NCI-H2171 (cell line): ENCODE measurements around the gene PRR7.
A peak's percentile ranks its signal among the peaks of the same experiment; 100 is the strongest.

ENCODE experiments used
- DNase-seq: peaks from one replicate; lab custom pipeline; 2025; lab: John Stamatoyannopoulos, UW

Gene PRR7

GRCh38 chr5:177469750-177470525 lies 23.3 kb downstream of the PRR7 start:
- DNase-seq = no peak

GRCh38 chr5:177470759-177471536 lies 24.3 kb downstream of the PRR7 start:
- no peak for DNase-seq

GRCh38 chr5:177471610-177472356 lies 25.2 kb downstream of the PRR7 start:
- no peak for DNase-seq

GRCh38 chr5:177472460-177473442 lies 26.1 kb downstream of the PRR7 start:
- DNase-seq = peak; percentile 27

- DNase-seq = peak; percentile 30
Observed at GRCh38 chr5:177473443-177474001, 26.9 kb downstream of the PRR7 start, which contains the start of gene DBN1. TSS of gene DBN1 (minus strand) at chr5:177473634. CDS start at chr5:177473521, 113 bp downstream.

- DNase-seq = no peak
Observed at GRCh38 chr5:177474002-177474476, 27.4 kb downstream of the PRR7 start.

- DNase-seq = no peak
Observed at GRCh38 chr5:177474846-177475562, 28.4 kb downstream of the PRR7 start.

- DNase-seq = no peak
Observed at GRCh38 chr5:177475563-177476427, 29.2 kb downstream of the PRR7 start.

GRCh38 chr5:177476531-177477233 lies 30.1 kb downstream of the PRR7 start:
- no peak for DNase-seq

- no peak for DNase-seq
Observed at GRCh38 chr5:177477701-177478477, 31.3 kb downstream of the PRR7 start.

GRCh38 chr5:177478711-177479646 lies 32.4 kb downstream of the PRR7 start:
- DNase-seq = no peak

- DNase-seq = no peak
Observed at GRCh38 chr5:177479774-177480173, 33.2 kb downstream of the PRR7 start.

GRCh38 chr5:177482359-177482795 lies 35.8 kb downstream of the PRR7 start:
- DNase-seq = no peak

- DNase-seq = no peak
Observed at GRCh38 chr5:177483042-177483441, 36.4 kb downstream of the PRR7 start.

GRCh38 chr5:177483994-177484901 lies 37.6 kb downstream of the PRR7 start:
- no peak for DNase-seq
